Loucy (cell line): ENCODE data around the gene ALDH1L1.

Source experiments
- H2AFZ ChIP-seq: fragments of 200-600 bp; sonication (generic); 2 replicates; pipeline ENCODE4 v1.6.0; 2016; ENCODE audit warnings: antibody characterized with exemption, mild to moderate bottlenecking, low read length, moderate library complexity
- H3F3A ChIP-seq: fragments of 200-600 bp; 2 replicates; pipeline ENCODE4 v1.6.0; 2016; ENCODE audit warnings: antibody characterized with exemption, low read depth, mild to moderate bottlenecking
- H3K27me3 ChIP-seq: fragments of 200-600 bp; sonication (generic); 2 replicates; pipeline ENCODE4 v1.6.1; 2014; ENCODE audit warnings: low read length, mild to moderate bottlenecking; ENCODE audit not compliant: insufficient read depth, poor library complexity, severe bottlenecking
- H3K36me3 ChIP-seq: fragments of 200-600 bp; sonication (generic); 2 replicates; pipeline ENCODE4 v1.6.1; 2016; ENCODE audit warnings: low read length; ENCODE audit not compliant: insufficient read depth
- H3K4me1 ChIP-seq: fragments of 200-600 bp; sonication (generic); 2 replicates; pipeline ENCODE4 v1.5.1; 2014; ENCODE audit warnings: low read length, mild to moderate bottlenecking; ENCODE audit not compliant: insufficient read depth, poor library complexity, severe bottlenecking
- H3K4me2 ChIP-seq: fragments of 200-600 bp; sonication (generic); 2 replicates; pipeline ENCODE4 v1.6.0; 2014; ENCODE audit warnings: antibody characterized with exemption, low read length, low read depth, mild to moderate bottlenecking; ENCODE audit not compliant: poor library complexity, severe bottlenecking
- H3K4me3 ChIP-seq: fragments of 200-600 bp; sonication (generic); 2 replicates; pipeline ENCODE4 v1.5.1; 2014; ENCODE audit warnings: low read length, mild to moderate bottlenecking, mixed read lengths; ENCODE audit not compliant: poor library complexity, severe bottlenecking
- H3K79me2 ChIP-seq: fragments of 200-600 bp; sonication (generic); 2 replicates; pipeline ENCODE4 v1.6.1; 2014; ENCODE audit warnings: low read length; ENCODE audit not compliant: insufficient read depth
- H3K9ac ChIP-seq: fragments of 200-600 bp; sonication (generic); 2 replicates; pipeline ENCODE4 v1.6.0; 2014; ENCODE audit warnings: mild to moderate bottlenecking, low read depth, low read length, moderate library complexity; ENCODE audit not compliant: poor library complexity, severe bottlenecking
- H3K9me2 ChIP-seq: fragments of 200-600 bp; sonication (generic); replicated peaks from 2 replicates; pipeline ENCODE4 v1.6.1; 2016; ENCODE audit warnings: low read depth, low read length, mixed read lengths
- H3K9me3 ChIP-seq: fragments of 200-600 bp; sonication (generic); 2 replicates; pipeline ENCODE4 v1.6.1; 2014; ENCODE audit warnings: mild to moderate bottlenecking, antibody characterized with exemption, low read length, low read depth; ENCODE audit not compliant: insufficient read depth
- H4K20me1 ChIP-seq: fragments of 200-600 bp; sonication (generic); 2 replicates; pipeline ENCODE4 v1.6.0; 2014; ENCODE audit warnings: antibody characterized with exemption, low read length, mild to moderate bottlenecking; ENCODE audit not compliant: insufficient read depth, poor library complexity, severe bottlenecking
- CTCF ChIP-seq: fragments of 200-600 bp; sonication (generic); conservative IDR thresholded peaks from 2 replicates; pipeline ENCODE4 v1.5.1; 2014; ENCODE audit warnings: mild to moderate bottlenecking, antibody characterized with exemption, low read length
- EZH2phosphoT487 ChIP-seq: fragments of 200-600 bp; IDR thresholded peaks from 2 replicates; pipeline ENCODE4 v1.6.1; 2018; ENCODE audit warnings: antibody characterized with exemption, mild to moderate bottlenecking, moderate library complexity, borderline replicate concordance

The ALDH1L1 gene

DNA sequence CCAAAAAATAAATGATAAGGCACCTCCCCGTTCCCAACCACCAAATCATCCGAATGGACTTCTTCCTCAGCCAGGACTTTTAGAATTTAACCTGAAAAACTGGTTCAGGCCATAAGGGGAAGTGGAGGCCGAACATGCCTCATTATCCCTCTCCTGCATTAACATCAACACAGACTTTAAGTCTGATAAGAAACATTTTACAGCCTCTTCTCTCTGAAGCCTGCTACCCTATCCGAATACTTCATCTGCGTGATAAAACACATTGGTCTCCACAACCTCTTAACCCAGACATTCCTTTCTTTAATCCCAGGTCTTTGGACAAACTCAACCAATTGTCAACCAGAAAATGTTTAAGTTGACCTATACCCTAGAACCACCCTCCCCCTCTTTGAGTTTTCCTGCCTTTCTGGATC lies 95.6 kb downstream of the ALDH1L1 start:
- peak overlapping the region; percentile 64; the same call in 1 of the 2 replicates for H2AFZ ChIP-seq
- peaks cover 13% of the 10 kb centered on the region for H3K4me1 ChIP-seq
- H3K36me3 ChIP-seq: no peaks in the 10 kb centered on the region
- H3K27me3 ChIP-seq: peaks cover 5% of the 10 kb centered on the region
- H3K9me3 ChIP-seq: peaks cover 9% of the 10 kb centered on the region; the same call in 1 of the 2 replicates
- H3K9ac ChIP-seq: peak overlapping the region; percentile 81
- TF ChIP-seq CTCF: no peak
- TF ChIP-seq EZH2phosphoT487: no peak
- no peaks in the 10 kb centered on the region for H3K9me2 ChIP-seq
- peak overlapping the region; percentile 90 for H3K4me2 ChIP-seq
- H3K79me2 ChIP-seq: peaks cover 8% of the 10 kb centered on the region
- H4K20me1 ChIP-seq: no peaks in the 10 kb centered on the region
- H3F3A ChIP-seq: no peaks in the 10 kb centered on the region
- H3K4me3 ChIP-seq: peak overlapping the region; percentile 82

- peaks cover 9% of the 10 kb centered on the region; the same call in 1 of the 2 replicates for H3K9me3 ChIP-seq
- H3K27me3 ChIP-seq: no peaks in the 10 kb centered on the region
- H4K20me1 ChIP-seq: no peaks in the 10 kb centered on the region
- peak within 1 kb of the TSS; percentile 90 for H3K4me2 ChIP-seq
- H3K4me1 ChIP-seq: peaks cover 13% of the 10 kb centered on the region
- no peak for TF ChIP-seq EZH2phosphoT487
- peak; percentile 61 for TF ChIP-seq CTCF
- H3K79me2 ChIP-seq: peaks cover 8% of the 10 kb centered on the region
- no peaks in the 10 kb centered on the region for H3K9me2 ChIP-seq
- no peaks in the 10 kb centered on the region for H3K36me3 ChIP-seq
- no peaks in the 10 kb centered on the region for H3F3A ChIP-seq
- peak within 1 kb of the TSS; percentile 64 for H2AFZ ChIP-seq
- peak within 1 kb of the TSS; percentile 81 for H3K9ac ChIP-seq
- peak within 1 kb of the TSS; percentile 82 for H3K4me3 ChIP-seq
These were observed 96.2 kb downstream of the ALDH1L1 start, which contains the start of gene SLC41A3 for GRCh38 chr3:126083913-126084767. TSS of gene SLC41A3 (minus strand) at chr3:126084124. CDS start at chr3:126068219, 15,905 bp downstream.

DNA sequence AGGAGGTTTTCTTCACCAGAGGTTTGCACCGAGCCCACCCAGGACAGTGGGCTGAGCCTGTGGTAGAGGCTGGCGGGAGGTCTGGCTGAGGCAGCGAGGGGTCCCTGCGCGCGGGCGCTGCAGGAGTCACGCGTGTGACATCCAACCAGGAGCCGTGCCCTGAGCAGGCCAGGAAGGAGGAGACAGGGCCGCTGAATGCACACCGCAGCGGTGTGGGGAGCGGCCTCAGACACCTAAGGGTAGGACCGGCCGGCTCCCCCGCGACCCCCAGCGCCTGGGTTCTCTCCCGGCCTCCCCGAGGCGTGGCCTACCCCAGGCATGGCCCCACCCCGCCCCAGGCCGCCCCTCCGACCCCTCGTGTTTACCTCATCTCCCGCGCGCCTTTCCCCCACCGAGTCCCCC lies 96.9 kb downstream of the ALDH1L1 start:
- peak overlapping the region; percentile 81 for H3K9ac ChIP-seq
- no peaks in the 10 kb centered on the region for H3F3A ChIP-seq
- H4K20me1 ChIP-seq: no peaks in the 10 kb centered on the region
- no peaks in the 10 kb centered on the region for H3K36me3 ChIP-seq
- TF ChIP-seq EZH2phosphoT487 (no peak), CTCF (no peak)
- peak overlapping the region; percentile 90 for H3K4me2 ChIP-seq
- H3K27me3 ChIP-seq: no peaks in the 10 kb centered on the region
- peak overlapping the region; percentile 82 for H3K4me3 ChIP-seq
- H3K9me3 ChIP-seq: peaks cover 4% of the 10 kb centered on the region; the same call in 1 of the 2 replicates
- no peaks in the 10 kb centered on the region for H3K9me2 ChIP-seq
- H3K4me1 ChIP-seq: peaks cover 13% of the 10 kb centered on the region
- peaks cover 8% of the 10 kb centered on the region for H3K79me2 ChIP-seq
- H2AFZ ChIP-seq: peak overlapping the region; percentile 64; the same call in 1 of the 2 replicates
